Measurements from ENCODE around the gene S100A1.

The S100A1 gene

GRCh38 chr1:153670257-153670858 lies 42.1 kb downstream of the S100A1 start:
- no peak for TF ChIP-seq CTCF (IDR thresholded peaks at IDR 0.05; ENCODE audit: low read depth, low read length)

GRCh38 chr1:153670859-153671627 lies 42.8 kb downstream of the S100A1 start, which contains the start of gene ILF2:
TSS of gene ILF2 (minus strand) at chr1:153670993. CDS start at chr1:153670922, 71 bp downstream.
- no peak for TF ChIP-seq CTCF (IDR thresholded peaks at IDR 0.05; ENCODE audit: low read depth, low read length)
- H3K4me3 ChIP-seq (ENCODE audit: low read depth, low read length): peak within 1 kb of the TSS; percentile 80

More at GRCh38 chr1:153670257-153670858, 42.1 kb downstream of the S100A1 start:
- peak overlapping the region; percentile 80 for H3K4me3 ChIP-seq (ENCODE audit: low read depth, low read length)

- H3K4me3 ChIP-seq (ENCODE audit: low read depth, low read length): peak overlapping the region; percentile 60
Measured at GRCh38 chr1:153671628-153672353, 43.6 kb downstream of the S100A1 start.

- no peak for TF ChIP-seq CTCF (IDR thresholded peaks at IDR 0.05; ENCODE audit: low read depth, low read length)
- H3K4me3 ChIP-seq (ENCODE audit: low read depth, low read length): no peak overlapping the region
Measured at GRCh38 chr1:153673511-153673910, 45.3 kb downstream of the S100A1 start.

- peak overlapping the region; percentile 42 for H3K4me3 ChIP-seq (ENCODE audit: low read depth, low read length)
Measured at GRCh38 chr1:153677718-153678518, 49.7 kb downstream of the S100A1 start.

GRCh38 chr1:153678519-153679336 lies 50.5 kb downstream of the S100A1 start, which contains the start of gene NPR1:
TSS of gene NPR1 (plus strand) at chr1:153678688. CDS start at chr1:153679109, 421 bp downstream.
- no peak for TF ChIP-seq CTCF (IDR thresholded peaks at IDR 0.05; ENCODE audit: low read depth, low read length)
- H3K4me3 ChIP-seq (ENCODE audit: low read depth, low read length): peak within 1 kb of the TSS; percentile 42

More at GRCh38 chr1:153677718-153678518, 49.7 kb downstream of the S100A1 start:
- peak; percentile 96 for TF ChIP-seq CTCF (IDR thresholded peaks at IDR 0.05; ENCODE audit: low read depth, low read length)
